ENCODE data around the gene SETD1A.

SETD1A gene

GRCh38 chr16:30956601-30957455, 726 bp upstream of the SETD1A start:
- peak; percentile 81 for DNase-seq

- peak; percentile 71 for DNase-seq
These were observed 873 bp downstream of the SETD1A start for GRCh38 chr16:30958175-30959079.

GRCh38 chr16:30961384-30961783, 3.8 kb downstream of the SETD1A start:
- DNase-seq = no peak

GRCh38 chr16:30963925-30964511, 6.5 kb downstream of the SETD1A start:
- DNase-seq = no peak

GRCh38 chr16:30964574-30965226, 7.1 kb downstream of the SETD1A start:
- no peak for DNase-seq

GRCh38 chr16:30965436-30965835, 7.9 kb downstream of the SETD1A start:
- no peak for DNase-seq

GRCh38 chr16:30966033-30966619, 8.6 kb downstream of the SETD1A start:
- DNase-seq = no peak

- DNase-seq = no peak
These were observed 10.2 kb downstream of the SETD1A start for GRCh38 chr16:30967795-30968194.

GRCh38 chr16:30969246-30969842, 11.8 kb downstream of the SETD1A start:
- no peak for DNase-seq

- DNase-seq = no peak
These were observed 13.7 kb downstream of the SETD1A start for GRCh38 chr16:30971298-30971697.

GRCh38 chr16:30972872-30973271, 15.3 kb downstream of the SETD1A start:
- DNase-seq = no peak

GRCh38 chr16:30974348-30974747, 16.8 kb downstream of the SETD1A start:
- no peak for DNase-seq

GRCh38 chr16:30976486-30976885, 18.9 kb downstream of the SETD1A start:
- DNase-seq = no peak

- DNase-seq = peak; percentile 66
These were observed 19.9 kb downstream of the SETD1A start for GRCh38 chr16:30977502-30977901.

- DNase-seq = no peak
These were observed 21.8 kb downstream of the SETD1A start for GRCh38 chr16:30979170-30980022.

GRCh38 chr16:30980023-30980371, 22.4 kb downstream of the SETD1A start:
- no peak for DNase-seq

GRCh38 chr16:30980434-30980833, 22.9 kb downstream of the SETD1A start:
- no peak for DNase-seq

GRCh38 chr16:30980959-30981358, 23.4 kb downstream of the SETD1A start:
- no peak for DNase-seq

- DNase-seq = no peak
These were observed 25.2 kb downstream of the SETD1A start for GRCh38 chr16:30982548-30983288.

GRCh38 chr16:30983289-30983889, 25.8 kb downstream of the SETD1A start:
- no peak for DNase-seq
